ENCODE data around the gene RAB5IF.

RAB5IF gene

GRCh38 chr20:36578356-36579041 lies 27.1 kb upstream of the RAB5IF start:
- Mint-ChIP-seq H3K4me1 (peaks cover 39% of the 10 kb centered on the region), H3K36me3 (peaks cover 7% of the 10 kb centered on the region), H3K9me3 (no peaks in the 10 kb centered on the region), H3K27ac (no peak overlapping the region), H3K4me3 (no peak overlapping the region), H3K27me3 (no peaks in the 10 kb centered on the region)

DNA sequence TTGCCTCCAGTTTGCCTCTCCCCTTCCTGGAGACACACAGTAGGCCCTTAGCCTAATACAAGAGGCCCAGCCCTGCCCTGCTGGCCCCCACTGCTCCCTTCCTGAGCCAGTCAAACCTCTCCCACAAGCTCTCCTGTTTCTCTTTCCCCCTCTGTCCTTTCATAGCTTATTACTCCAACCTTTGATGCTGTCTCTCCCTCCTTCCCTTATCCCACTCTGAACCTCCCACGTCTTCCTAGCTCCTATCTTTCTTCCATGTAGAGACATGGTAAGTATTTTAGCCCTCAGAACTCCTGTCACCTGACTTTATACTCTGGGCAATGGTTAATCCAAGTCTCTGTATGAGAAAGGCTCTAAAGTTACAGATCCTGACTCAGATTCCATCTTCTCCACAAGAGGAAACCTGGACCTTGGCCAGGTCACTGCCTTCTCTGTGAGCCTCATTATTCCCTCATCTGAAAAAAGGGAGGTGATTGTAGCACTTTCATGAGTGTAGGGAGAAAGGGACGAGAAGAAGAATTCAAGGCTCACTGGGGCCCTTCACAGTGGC lies 25.5 kb upstream of the RAB5IF start:
- H3K36me3 Mint-ChIP-seq: peaks cover 8% of the 10 kb centered on the region
- no peaks in the 10 kb centered on the region for H3K27me3 Mint-ChIP-seq
- peaks cover 34% of the 10 kb centered on the region for H3K4me1 Mint-ChIP-seq
- H3K27ac Mint-ChIP-seq: no peak overlapping the region
- no peaks in the 10 kb centered on the region for H3K9me3 Mint-ChIP-seq
- H3K4me3 Mint-ChIP-seq: peak overlapping the region; percentile 20

DNA sequence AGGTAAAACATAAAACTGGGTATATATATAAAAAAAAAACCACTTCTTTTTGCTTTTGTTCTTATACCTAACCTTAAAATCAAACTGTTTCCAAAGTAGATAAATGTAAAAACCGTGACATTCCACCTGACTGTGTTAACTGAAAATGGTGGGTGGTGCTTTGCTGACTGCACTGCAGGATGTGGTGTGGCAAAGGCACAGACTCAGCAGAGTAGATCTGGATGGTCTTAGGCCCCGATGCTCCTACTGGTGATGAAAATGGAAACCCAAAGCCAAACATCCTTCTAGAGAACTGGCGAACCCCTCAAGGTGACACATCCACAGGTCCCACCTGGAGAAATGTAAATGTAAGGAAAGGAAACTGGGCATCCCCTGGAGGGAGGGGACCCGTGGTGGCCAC lies 23.3 kb upstream of the RAB5IF start:
- H3K36me3 Mint-ChIP-seq: peaks cover 8% of the 10 kb centered on the region
- peak overlapping the region; percentile 82 for H3K27ac Mint-ChIP-seq
- H3K9me3 Mint-ChIP-seq: no peaks in the 10 kb centered on the region
- H3K27me3 Mint-ChIP-seq: no peaks in the 10 kb centered on the region
- peak overlapping the region; percentile 33 for H3K4me3 Mint-ChIP-seq
- H3K4me1 Mint-ChIP-seq: peaks cover 26% of the 10 kb centered on the region

GRCh38 chr20:36582821-36583220 lies 22.8 kb upstream of the RAB5IF start:
- H3K27ac Mint-ChIP-seq: peak overlapping the region; percentile 82

GRCh38 chr20:36584018-36584481 lies 21.5 kb upstream of the RAB5IF start:
- no peak overlapping the region for H3K27ac Mint-ChIP-seq
- no peak overlapping the region for H3K4me3 Mint-ChIP-seq
- H3K36me3 Mint-ChIP-seq: peaks cover 8% of the 10 kb centered on the region
- no peaks in the 10 kb centered on the region for H3K27me3 Mint-ChIP-seq
- H3K9me3 Mint-ChIP-seq: no peaks in the 10 kb centered on the region
- peaks cover 31% of the 10 kb centered on the region for H3K4me1 Mint-ChIP-seq

More at GRCh38 chr20:36582821-36583220, 22.8 kb upstream of the RAB5IF start:
- no peaks in the 10 kb centered on the region for H3K9me3 Mint-ChIP-seq
- H3K27me3 Mint-ChIP-seq: no peaks in the 10 kb centered on the region
- H3K4me1 Mint-ChIP-seq: peaks cover 31% of the 10 kb centered on the region
- H3K4me3 Mint-ChIP-seq: no peak overlapping the region
- peaks cover 8% of the 10 kb centered on the region for H3K36me3 Mint-ChIP-seq

GRCh38 chr20:36585410-36586125 lies 20.0 kb upstream of the RAB5IF start:
- Mint-ChIP-seq H3K9me3 (no peaks in the 10 kb centered on the region), H3K27ac (peak overlapping the region; percentile 65), H3K27me3 (no peaks in the 10 kb centered on the region), H3K4me3 (no peak overlapping the region), H3K4me1 (peaks cover 24% of the 10 kb centered on the region), H3K36me3 (peaks cover 3% of the 10 kb centered on the region)

- no peak overlapping the region for H3K4me3 Mint-ChIP-seq
- H3K27ac Mint-ChIP-seq: peak overlapping the region; percentile 43
- peaks cover 31% of the 10 kb centered on the region for H3K4me1 Mint-ChIP-seq
- peaks cover 8% of the 10 kb centered on the region for H3K36me3 Mint-ChIP-seq
- H3K9me3 Mint-ChIP-seq: no peaks in the 10 kb centered on the region
- H3K27me3 Mint-ChIP-seq: no peaks in the 10 kb centered on the region
Observed at GRCh38 chr20:36587388-36588070, 18.1 kb upstream of the RAB5IF start.

DNA sequence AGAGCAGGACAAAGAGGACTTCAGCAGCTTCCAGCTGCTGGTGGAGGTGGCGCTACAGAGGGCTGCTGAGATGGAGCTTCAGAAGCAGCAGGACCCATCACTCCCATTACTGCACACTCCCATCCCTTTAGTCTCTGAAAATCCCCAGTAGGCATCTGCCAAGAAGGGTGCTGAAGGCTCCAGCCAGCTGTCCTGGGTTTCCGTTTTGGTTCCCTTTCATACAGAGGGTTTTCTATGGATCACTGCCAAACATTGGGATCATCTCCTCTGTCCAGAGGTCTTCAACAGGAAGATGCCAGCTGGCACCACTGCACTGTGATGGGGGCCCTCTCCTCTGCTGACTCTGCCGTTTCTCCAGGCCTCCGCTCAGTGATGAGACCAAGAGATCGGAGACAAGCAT lies 14.3 kb upstream of the RAB5IF start:
- H3K36me3 Mint-ChIP-seq: peaks cover 5% of the 10 kb centered on the region
- no peaks in the 10 kb centered on the region for H3K9me3 Mint-ChIP-seq
- peak overlapping the region; percentile 90 for H3K27ac Mint-ChIP-seq
- H3K27me3 Mint-ChIP-seq: no peaks in the 10 kb centered on the region
- peaks cover 58% of the 10 kb centered on the region for H3K4me1 Mint-ChIP-seq
- H3K4me3 Mint-ChIP-seq: no peak overlapping the region

- no peaks in the 10 kb centered on the region for H3K9me3 Mint-ChIP-seq
Observed at GRCh38 chr20:36591854-36592641, 13.5 kb upstream of the RAB5IF start.

DNA sequence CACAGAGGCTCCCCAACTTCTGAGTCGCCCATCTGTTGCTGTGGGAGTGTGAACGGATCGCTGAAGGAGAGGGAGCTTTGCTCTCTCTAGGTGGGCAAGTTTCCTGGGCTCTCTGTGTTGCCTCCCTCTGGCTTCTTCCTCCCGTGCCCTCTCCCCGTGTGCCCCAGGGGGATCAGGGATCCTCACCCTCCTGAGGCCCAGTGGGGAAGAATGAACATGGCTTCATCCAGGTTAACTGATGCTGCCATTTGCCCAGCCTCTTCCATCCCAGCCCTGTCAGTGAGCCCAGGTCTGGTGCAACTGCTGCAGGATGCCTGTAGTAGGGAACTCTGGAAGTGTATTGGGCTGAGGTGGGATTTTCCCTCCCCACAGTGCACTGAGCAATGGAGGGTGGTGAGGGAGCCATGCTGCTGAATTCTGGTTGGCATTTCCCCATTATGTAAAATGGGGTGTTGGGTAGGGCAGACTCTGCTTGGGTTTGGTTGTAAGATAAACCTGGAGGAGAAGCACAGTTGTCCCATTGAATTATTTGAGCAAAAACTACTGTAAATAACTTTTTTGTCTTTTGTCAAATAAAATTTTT lies 12.1 kb upstream of the RAB5IF start:
- peaks cover 47% of the 10 kb centered on the region for H3K4me1 Mint-ChIP-seq
- H3K4me3 Mint-ChIP-seq: no peak overlapping the region
- H3K9me3 Mint-ChIP-seq: no peaks in the 10 kb centered on the region
- peak overlapping the region; percentile 74 for H3K27ac Mint-ChIP-seq
- peaks cover 5% of the 10 kb centered on the region for H3K36me3 Mint-ChIP-seq
- no peaks in the 10 kb centered on the region for H3K27me3 Mint-ChIP-seq

More at GRCh38 chr20:36591854-36592641, 13.5 kb upstream of the RAB5IF start:
- no peaks in the 10 kb centered on the region for H3K27me3 Mint-ChIP-seq
- peaks cover 5% of the 10 kb centered on the region for H3K36me3 Mint-ChIP-seq
- H3K27ac Mint-ChIP-seq: peak overlapping the region; percentile 90
- peaks cover 53% of the 10 kb centered on the region for H3K4me1 Mint-ChIP-seq
- H3K4me3 Mint-ChIP-seq: peak overlapping the region; percentile 67

DNA sequence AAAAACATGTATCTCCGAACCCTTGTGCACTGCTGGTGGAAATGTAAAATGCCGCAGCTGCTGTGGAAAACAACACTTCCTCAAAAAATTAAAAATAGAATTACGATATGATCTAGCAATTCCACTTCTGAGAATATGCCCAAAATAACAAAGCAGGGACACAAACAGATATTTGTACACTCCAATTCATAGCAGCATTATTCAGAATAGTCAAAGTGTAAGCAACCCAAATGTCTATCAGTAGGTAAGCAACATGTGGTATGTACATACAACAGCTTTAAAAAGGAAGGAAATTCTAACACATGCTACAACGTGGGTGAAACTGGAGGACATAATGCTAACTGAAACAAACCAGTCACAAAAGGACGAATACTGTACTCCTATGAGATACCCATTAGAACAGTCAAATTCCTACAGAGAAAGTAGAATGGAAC lies 5.7 kb upstream of the RAB5IF start:
- Mint-ChIP-seq H3K4me1 (peaks cover 26% of the 10 kb centered on the region), H3K9me3 (no peaks in the 10 kb centered on the region), H3K27ac (peak overlapping the region; percentile 81), H3K4me3 (no peak overlapping the region), H3K27me3 (no peaks in the 10 kb centered on the region), H3K36me3 (no peaks in the 10 kb centered on the region)

DNA sequence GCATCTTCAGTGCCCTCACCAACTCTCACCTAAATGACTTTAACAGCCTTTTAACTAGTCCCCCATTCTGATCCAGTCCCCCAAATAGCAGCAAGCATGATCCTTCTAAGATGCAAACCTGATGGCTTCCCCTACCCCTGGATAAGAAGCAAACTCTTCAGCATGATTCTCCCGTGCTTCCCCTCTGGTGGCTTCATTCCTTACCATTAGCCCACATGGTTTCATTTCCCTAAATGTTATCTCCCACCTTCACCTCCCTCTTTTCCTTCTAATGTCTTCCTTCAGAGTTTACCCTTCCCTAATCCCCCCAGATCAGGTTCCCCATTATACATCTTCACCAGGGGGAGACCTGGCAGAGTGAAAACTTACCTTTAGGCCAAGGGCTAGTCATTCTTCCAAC lies 4.0 kb upstream of the RAB5IF start:
- Mint-ChIP-seq H3K27me3 (no peaks in the 10 kb centered on the region), H3K4me3 (no peak overlapping the region), H3K4me1 (peaks cover 25% of the 10 kb centered on the region), H3K27ac (peak overlapping the region; percentile 36), H3K9me3 (no peaks in the 10 kb centered on the region), H3K36me3 (no peaks in the 10 kb centered on the region)

DNA sequence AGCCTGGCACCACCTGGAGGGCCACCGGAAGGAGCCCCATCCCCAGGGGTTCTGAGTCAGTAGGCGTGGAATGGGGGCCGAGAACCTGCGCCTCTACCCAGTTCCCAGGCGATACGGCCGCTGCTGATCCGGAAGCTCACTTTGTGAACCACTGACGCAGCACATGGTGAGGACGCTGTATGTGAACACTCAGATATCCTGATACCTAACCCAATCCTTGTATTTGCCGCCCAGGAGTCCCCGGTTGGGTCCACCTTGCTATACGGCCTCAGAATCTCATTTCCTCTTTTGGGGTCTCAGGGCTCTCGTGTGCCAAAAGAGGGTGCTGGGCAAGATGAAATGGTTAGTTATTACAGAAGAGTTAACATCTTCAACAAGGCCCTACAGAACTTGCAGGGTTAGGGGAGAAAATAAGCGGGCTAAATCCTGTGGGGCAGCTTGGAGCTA lies 604 bp upstream of the RAB5IF start:
- H3K4me1 Mint-ChIP-seq: peaks cover 29% of the 10 kb centered on the region
- H3K36me3 Mint-ChIP-seq: no peaks in the 10 kb centered on the region
- peak overlapping the region; percentile 99 for H3K4me3 Mint-ChIP-seq
- H3K27me3 Mint-ChIP-seq: no peaks in the 10 kb centered on the region
- no peaks in the 10 kb centered on the region for H3K9me3 Mint-ChIP-seq
- H3K27ac Mint-ChIP-seq: peak overlapping the region; percentile 98

DNA sequence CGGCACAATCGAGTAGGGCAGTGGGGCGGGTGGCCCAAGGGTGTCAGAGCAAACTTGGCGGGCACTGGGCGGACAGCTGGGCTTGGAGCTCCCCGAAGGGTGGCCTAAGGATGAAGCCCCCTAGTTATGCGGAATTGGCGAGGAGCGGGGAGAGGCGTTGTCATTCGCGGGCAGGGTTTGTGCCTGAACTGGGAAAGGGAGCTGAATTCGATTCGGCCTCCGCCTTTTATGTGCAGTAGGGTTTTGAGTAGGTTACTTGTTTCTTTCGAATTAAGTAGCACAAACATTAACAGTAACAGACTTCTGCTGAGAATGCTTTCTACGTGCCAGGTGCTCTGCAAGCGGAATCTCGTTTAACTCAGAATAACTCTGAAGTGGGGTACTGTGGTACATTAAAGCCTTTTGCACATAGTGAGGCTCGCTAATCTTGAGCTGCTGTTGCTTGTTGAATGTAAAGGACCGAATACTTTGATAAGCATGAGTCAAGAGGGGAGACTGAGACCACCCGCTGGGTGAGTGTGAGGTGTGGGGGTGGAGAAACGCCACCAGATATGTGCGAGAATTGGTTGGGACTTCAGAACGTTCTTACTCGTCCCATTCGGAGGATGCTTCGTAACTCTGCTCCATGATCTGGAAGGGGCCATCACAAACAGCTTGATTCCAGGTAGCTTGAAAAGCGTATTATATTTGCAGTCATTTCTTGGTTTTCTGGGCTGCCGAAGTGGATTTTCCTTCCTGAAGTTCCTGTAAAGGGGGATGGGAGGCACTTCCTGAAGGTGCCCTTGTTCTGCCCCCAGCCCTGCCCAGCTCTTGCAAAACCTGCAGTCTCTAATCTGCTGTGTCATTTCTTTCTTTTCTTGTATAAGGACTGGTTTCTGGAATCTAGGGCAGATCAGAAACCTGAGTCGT lies 833 bp downstream of the RAB5IF start:
- H3K27ac Mint-ChIP-seq: peak overlapping the region; percentile 95
- H3K4me3 Mint-ChIP-seq: peak overlapping the region; percentile 99
- H3K27me3 Mint-ChIP-seq: no peaks in the 10 kb centered on the region
- H3K36me3 Mint-ChIP-seq: no peaks in the 10 kb centered on the region
- no peaks in the 10 kb centered on the region for H3K9me3 Mint-ChIP-seq
- H3K4me1 Mint-ChIP-seq: peaks cover 26% of the 10 kb centered on the region
